Common myeloid progenitor, CD34-positive (primary cell): ENCODE results near the gene TSPAN18.

Source experiments
- CTCF ChIA-PET: fragments of 350-600 bp; sonication (Branson Sonifier 250); formaldehyde crosslinking; loops from one replicate; lab custom pipeline; 2021; ENCODE audit warnings: antibody characterized with exemption; lab: Charles Lee
- POLR2A ChIA-PET: fragments of 350-600 bp; sonication (Branson Sonifier 250); formaldehyde crosslinking; loops from one replicate; lab custom pipeline; 2021; ENCODE audit warnings: antibody characterized with exemption; lab: Charles Lee
- DNase-seq, 3 donors: peaks; one replicate each; pipeline versions ENCODE4 v3.0.0 to v3.0.0-alpha.2; 2013
- H3K27ac ChIP-seq, 2 experiments: 1 replicate in 1 of 2; 2 replicates in 1 of 2; pipeline ENCODE4 v1.7.0; 2013; ENCODE audit warnings: inconsistent platforms in 2 of 2, low read length in 2 of 2, mild to moderate bottlenecking in 2 of 2, low read depth in 1 of 2, moderate library complexity in 1 of 2; ENCODE audit not compliant: severe bottlenecking in 2 of 2, insufficient read depth in 1 of 2, poor library complexity in 1 of 2
- H3K27me3 ChIP-seq, 5 experiments: replicated peaks in 2 of 5; 1 replicate in 3 of 5; 2 replicates in 2 of 5; pipeline versions ENCODE4 v1.6.1 to v1.7.0; 2013; ENCODE audit warnings: low read length in 4 of 5, mild to moderate bottlenecking in 2 of 5, moderate library complexity in 2 of 5, inconsistent platforms in 1 of 5; ENCODE audit not compliant: insufficient read depth in 5 of 5, control insufficient read depth in 4 of 5
- H3K36me3 ChIP-seq, 4 experiments: 1 replicate in 2 of 4; 2 replicates in 2 of 4; pipeline versions ENCODE4 v1.6.1 to v1.7.0; 2013; ENCODE audit warnings: low read length in 3 of 4, control low read depth in 1 of 4, mild to moderate bottlenecking in 1 of 4; ENCODE audit not compliant: control insufficient read depth in 4 of 4, insufficient read depth in 4 of 4
- H3K4me1 ChIP-seq, 4 experiments: 1 replicate in 3 of 4; 2 replicates in 1 of 4; pipeline versions ENCODE4 v1.6.1 to v1.7.1; 2013; ENCODE audit warnings: low read length in 3 of 4, mild to moderate bottlenecking in 3 of 4, control low read depth in 1 of 4, inconsistent platforms in 1 of 4, moderate library complexity in 1 of 4; ENCODE audit not compliant: control insufficient read depth in 4 of 4, insufficient read depth in 4 of 4; ENCODE audit errors: control extremely low read depth in 1 of 4
- H3K4me3 ChIP-seq, 7 experiments: 1 replicate in 4 of 7; 2 replicates in 3 of 7; pipeline versions ENCODE4 v1.5.1 to v1.7.0; 2013; ENCODE audit warnings: mild to moderate bottlenecking in 7 of 7, low read length in 6 of 7, moderate library complexity in 6 of 7, inconsistent platforms in 2 of 7, low read depth in 2 of 7, control low read depth in 1 of 7; ENCODE audit not compliant: insufficient read depth in 4 of 7, control insufficient read depth in 1 of 7; ENCODE audit errors: extremely low read depth in 1 of 7
- H3K9me3 ChIP-seq, 5 experiments: 1 replicate in 4 of 5; 2 replicates in 1 of 5; pipeline versions ENCODE4 v1.6.1 to v1.7.1; 2013; ENCODE audit warnings: low read length in 4 of 5, mild to moderate bottlenecking in 2 of 5, inconsistent platforms in 1 of 5, low read depth in 1 of 5, moderate library complexity in 1 of 5; ENCODE audit not compliant: control insufficient read depth in 4 of 5, insufficient read depth in 2 of 5; ENCODE audit errors: control extremely low read depth in 1 of 5
- WGBS: methylation state at CpG from one replicate; pipeline ENCODE4 v1.1.5; 2013; ENCODE audit not compliant: insufficient coverage; 5-methylcytosine and 5-hydroxymethylcytosine counted together

Gene TSPAN18

DNA sequence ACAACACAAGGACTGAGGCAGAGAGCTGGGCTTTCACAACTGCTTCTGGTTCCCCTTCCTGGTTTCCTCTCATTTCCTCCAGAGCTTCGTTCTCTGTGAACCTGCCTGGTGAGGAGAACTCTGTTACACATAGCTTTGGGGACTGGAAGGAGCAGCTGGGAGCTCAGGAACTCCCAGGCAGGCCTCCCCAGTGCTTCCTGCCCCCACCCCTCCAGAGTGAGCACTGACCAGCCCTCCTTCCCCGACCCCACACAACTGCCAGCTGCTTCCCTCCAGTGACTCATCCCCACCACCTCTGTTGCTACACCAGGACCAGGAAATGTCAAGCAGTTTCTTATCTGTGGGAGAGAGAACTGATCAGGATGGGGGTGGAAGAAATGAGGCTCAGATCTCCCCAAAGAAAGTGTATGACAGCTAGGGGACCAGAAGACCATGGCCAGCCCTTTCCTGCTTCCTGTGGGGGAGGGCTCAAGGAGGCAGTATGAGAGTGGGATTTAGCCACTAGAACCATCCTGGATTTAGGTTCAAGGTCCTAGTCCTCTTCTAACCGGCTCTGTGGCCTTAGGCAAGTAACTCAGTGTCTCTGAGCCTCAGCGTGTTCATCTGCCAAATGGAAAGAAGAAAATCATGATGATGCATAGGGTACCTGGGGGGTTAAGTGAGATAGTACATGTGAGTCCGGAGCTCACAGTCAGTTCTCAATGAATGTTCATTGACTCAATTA lies 228.4 kb downstream of the TSPAN18 start:
- no peaks in the 10 kb centered on the region for H3K9me3 ChIP-seq
- WGBS: 100% methylated on average over 2 of the region's 5 CpGs
- H3K4me3 ChIP-seq: peak overlapping the region in 1 of 7 experiments; percentile 48
- ChIA-PET CTCF (interaction anchor here (0.8 to 1.6 kb wide), 12 partner anchors 8 to 149 kb away, joined by 3 to 9 read pairs (median 4); no protein-coding TSS in a partner anchor), POLR2A (interaction anchor here (0.6 to 0.8 kb wide), 5 partner anchors 9 to 1527 kb away, joined by 3 to 4 read pairs (median 3); no protein-coding TSS in a partner anchor)
- no peaks in the 10 kb centered on the region for H3K27me3 ChIP-seq
- H3K4me1 ChIP-seq: peaks cover 0 to 37% (median 30%) of the 10 kb centered on the region in 4 experiments
- H3K36me3 ChIP-seq: no peaks in the 10 kb centered on the region
- peak; percentile 86 to 96 (median 94) for DNase-seq
- no peak overlapping the region for H3K27ac ChIP-seq

DNA sequence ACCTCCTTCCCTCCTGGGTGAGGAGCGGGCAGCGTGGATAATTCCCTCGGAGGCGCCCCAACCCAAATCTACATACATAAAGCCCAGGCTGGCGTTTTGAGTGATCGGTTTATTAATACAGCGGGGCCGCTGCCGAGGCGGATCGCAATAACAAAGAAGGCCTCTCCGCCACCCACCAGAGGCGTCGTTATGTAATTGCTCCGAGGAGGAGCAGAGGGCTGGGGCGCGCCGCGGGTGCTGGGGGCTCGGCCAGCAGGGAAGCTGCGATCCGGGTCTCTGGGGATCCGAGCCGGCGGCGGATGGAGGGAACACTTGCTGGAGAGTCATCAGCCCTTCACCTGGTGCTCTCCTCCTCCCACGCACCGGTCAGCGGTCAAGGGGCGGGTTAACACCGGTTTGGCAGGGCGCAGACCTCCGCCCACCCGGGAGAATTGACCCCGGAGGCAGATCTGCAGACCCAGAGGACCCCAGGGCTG lies 230.3 kb downstream of the TSPAN18 start:
- Histone ChIP-seq H3K9me3 (no peaks in the 10 kb centered on the region), H3K27ac (no peak overlapping the region), H3K4me3 (no peak overlapping the region), H3K36me3 (no peaks in the 10 kb centered on the region), H3K27me3 (no peaks in the 10 kb centered on the region), H3K4me1 (peaks cover 0 to 38% (median 23%) of the 10 kb centered on the region in 4 experiments)
- ChIA-PET POLR2A (no interaction called here), CTCF (interaction anchor here (0.7 to 1.3 kb wide), 2 partner anchors 20 to 148 kb away, joined by 4 read pairs; no protein-coding TSS in a partner anchor)
- DNase-seq: no peak
- WGBS: 67% methylated on average over 28 of the region's 35 CpGs

DNA sequence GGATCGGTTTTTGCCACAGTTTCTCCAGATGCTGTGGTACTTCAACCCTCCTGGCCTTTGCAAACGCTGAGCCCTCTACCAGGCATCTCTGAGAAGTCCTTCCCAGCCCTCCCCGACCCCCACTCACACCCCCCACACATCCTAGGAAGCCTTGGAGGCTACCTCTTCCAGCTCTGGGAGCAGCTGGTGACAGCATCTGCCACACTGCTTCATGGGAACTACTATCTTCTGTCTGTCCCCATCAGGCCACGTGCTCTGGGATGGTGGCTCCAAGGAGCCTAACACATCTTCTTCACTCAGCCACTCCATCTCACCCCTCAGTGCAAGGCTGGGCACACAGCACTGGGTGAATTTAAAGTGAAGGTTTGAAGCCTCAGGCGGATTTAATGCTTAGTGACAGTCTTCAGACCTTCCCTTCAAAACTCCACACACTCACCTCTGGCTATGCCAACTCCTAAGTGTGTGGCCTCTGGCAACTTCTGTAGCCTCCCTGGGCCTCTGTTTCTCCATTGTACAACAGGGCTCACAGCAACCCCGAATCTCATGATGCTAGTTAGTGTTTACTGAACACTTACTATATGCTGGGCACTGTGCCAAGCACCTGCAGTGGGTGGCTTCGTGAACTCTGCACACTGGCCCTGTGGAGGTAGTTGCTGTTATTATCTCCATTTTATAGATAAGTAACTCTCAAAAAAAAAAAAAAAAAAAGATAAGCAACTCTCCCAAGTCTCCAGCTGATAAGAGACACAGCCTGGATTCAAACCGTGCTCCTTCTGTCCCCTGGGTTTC lies 231.2 kb downstream of the TSPAN18 start:
- Histone ChIP-seq H3K27me3 (no peaks in the 10 kb centered on the region), H3K27ac (no peak overlapping the region), H3K9me3 (no peaks in the 10 kb centered on the region), H3K4me3 (no peak overlapping the region), H3K36me3 (no peaks in the 10 kb centered on the region), H3K4me1 (peaks cover 0 to 41% (median 26%) of the 10 kb centered on the region in 4 experiments)
- no peak for DNase-seq
- 94% methylated on average over 3 of the region's 8 CpGs for WGBS
- POLR2A ChIA-PET: interaction anchor here (0.6 to 0.8 kb wide), 2 partner anchors 24 to 144 kb away, joined by 3 to 4 read pairs; no protein-coding TSS in a partner anchor
- CTCF ChIA-PET: interaction anchor here (1.3 to 1.7 kb wide), 2 partner anchors 142 to 147 kb away, joined by 4 read pairs; no protein-coding TSS in a partner anchor

DNA sequence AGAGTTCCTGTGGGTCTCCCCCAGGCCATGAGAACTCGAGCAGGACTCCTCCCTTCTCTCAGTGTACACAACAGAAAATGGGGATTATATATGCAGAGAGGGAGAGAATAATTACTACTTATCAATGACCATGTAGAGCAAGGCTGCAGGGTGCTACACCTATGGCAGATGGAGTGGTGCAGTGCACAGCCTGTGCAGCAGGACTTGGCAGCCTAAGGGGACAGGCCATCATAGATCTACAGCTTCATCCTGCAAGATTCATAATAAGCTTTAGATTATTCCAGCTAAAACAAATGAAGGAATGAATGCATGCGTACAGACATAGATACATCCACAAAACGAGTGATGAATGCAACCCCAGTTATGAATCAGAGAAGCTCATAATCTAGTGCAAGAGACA lies 232.3 kb downstream of the TSPAN18 start:
- 100% methylated on average over 2 of the region's 3 CpGs for WGBS
- H3K4me3 ChIP-seq: no peak overlapping the region
- no peak for DNase-seq
- H3K27me3 ChIP-seq: no peaks in the 10 kb centered on the region
- no peaks in the 10 kb centered on the region for H3K9me3 ChIP-seq
- peaks cover 0 to 46% (median 30%) of the 10 kb centered on the region in 4 experiments for H3K4me1 ChIP-seq
- POLR2A ChIA-PET: interaction anchor here (0.8 kb wide), 1 partner anchor 143 kb away, joined by 3 read pairs; no protein-coding TSS in a partner anchor
- no peak overlapping the region for H3K27ac ChIP-seq
- CTCF ChIA-PET: interaction anchor here (0.6 to 1.7 kb wide), 7 partner anchors 9 to 141 kb away, joined by 3 to 5 read pairs (median 4); no protein-coding TSS in a partner anchor
- no peaks in the 10 kb centered on the region for H3K36me3 ChIP-seq

DNA sequence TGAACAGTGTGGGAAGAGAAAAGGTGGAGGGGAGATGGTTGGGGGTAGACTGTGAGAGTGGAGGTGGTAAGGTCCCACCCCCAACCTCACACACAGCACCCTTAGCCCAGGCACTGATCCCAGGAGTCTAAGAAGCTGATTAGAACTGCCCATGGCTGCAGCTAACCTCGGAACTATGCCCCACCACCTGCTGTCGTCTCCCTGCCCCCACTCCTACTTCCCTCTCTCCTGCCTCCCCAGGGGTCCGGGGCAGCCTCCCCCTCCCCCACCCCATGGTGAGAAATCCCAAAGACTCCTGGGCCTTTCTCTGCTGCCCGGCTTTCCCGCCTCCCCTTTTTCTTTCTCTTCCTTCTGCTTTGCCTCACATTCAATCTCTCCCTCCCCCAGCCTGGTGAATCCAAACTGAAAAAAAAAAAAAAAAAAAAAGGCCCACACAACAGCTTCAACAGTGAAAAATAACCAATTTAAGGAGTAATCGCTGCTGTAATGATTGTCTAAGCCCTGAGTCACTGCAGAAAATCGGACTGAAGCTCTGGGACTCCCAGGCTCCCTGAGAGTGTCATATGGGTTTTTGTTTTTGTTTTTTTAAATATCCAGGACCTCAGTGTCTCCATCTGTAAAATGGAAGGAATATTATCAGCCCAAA lies 233.6 kb downstream of the TSPAN18 start:
- peaks cover 0 to 35% (median 18%) of the 10 kb centered on the region in 4 experiments for H3K4me1 ChIP-seq
- POLR2A ChIA-PET: interaction anchor here (0.6 kb wide), 1 partner anchor 806 kb away, joined by 4 read pairs; no protein-coding TSS in a partner anchor
- WGBS: 75% methylated on average over 2 of the region's 7 CpGs
- H3K27me3 ChIP-seq: no peaks in the 10 kb centered on the region
- DNase-seq: no peak
- no peak overlapping the region for H3K27ac ChIP-seq
- H3K4me3 ChIP-seq: no peak overlapping the region
- no peaks in the 10 kb centered on the region for H3K9me3 ChIP-seq
- CTCF ChIA-PET: interaction anchor here (0.6 to 1.6 kb wide), 5 partner anchors 10 to 49 kb away, joined by 3 to 7 read pairs (median 3); partner anchors contain the start of gene TP53I11
- no peaks in the 10 kb centered on the region for H3K36me3 ChIP-seq

DNA sequence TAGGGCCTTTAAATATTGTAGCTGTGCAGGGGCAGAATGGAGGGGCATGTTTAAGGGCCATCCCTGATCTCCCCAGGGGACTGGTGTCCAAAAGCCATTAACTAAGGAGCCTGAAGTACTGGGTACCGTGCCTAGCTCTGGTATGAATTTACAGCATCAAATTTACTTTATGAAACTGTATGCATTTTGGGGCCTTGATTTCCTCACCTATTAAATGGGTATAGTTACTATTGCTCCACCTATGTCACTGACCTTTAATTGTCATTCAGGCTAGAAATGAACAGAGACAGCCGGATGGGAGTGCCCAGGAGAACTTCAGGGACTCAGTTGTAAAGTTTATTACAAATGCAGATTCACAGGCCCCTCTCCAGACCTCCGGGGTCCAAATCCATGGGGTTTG lies 235.7 kb downstream of the TSPAN18 start:
- POLR2A ChIA-PET: no interaction called here
- H3K36me3 ChIP-seq: no peaks in the 10 kb centered on the region
- no peaks in the 10 kb centered on the region for H3K27me3 ChIP-seq
- WGBS: 100% methylated on average over 1 of the region's 3 CpGs
- H3K27ac ChIP-seq: no peak overlapping the region
- peaks cover 0 to 18% (median 7%) of the 10 kb centered on the region in 4 experiments for H3K4me1 ChIP-seq
- no peak for DNase-seq
- H3K9me3 ChIP-seq: no peaks in the 10 kb centered on the region
- no peak overlapping the region for H3K4me3 ChIP-seq
- CTCF ChIA-PET: interaction anchor here (1.0 to 3.2 kb wide), 3 partner anchors 22 to 141 kb away, joined by 4 to 16 read pairs (median 6); no protein-coding TSS in a partner anchor
